Heart left ventricle (tissue), 13 donors: ENCODE data around the gene MAN2A2.

Experiments
- POLR2A ChIP-seq, 2 donors: fragments of 450-650 bp; IDR thresholded peaks; one replicate each; pipeline ENCODE4 v1.6.1; 2017; ENCODE audit warnings: antibody characterized with exemption in 2 of 2, mild to moderate bottlenecking in 2 of 2, moderate library complexity in 2 of 2
- TF ChIP-seq, protein P1 (sequence below), 12 donors: fragments of 200-600 bp; sonication (generic) in 4 of 12; IDR thresholded peaks; one replicate each; pipeline versions ENCODE4 v1.5.0 to v1.8.0; 2018 to 2022; ENCODE audit warnings: antibody characterized with exemption in 12 of 12, mild to moderate bottlenecking in 5 of 12
- donor health status: ischemic (EF 13 %, LVEDD 7.1; RV severe dilation, severe dysfunction).
- donor health status: DM: no; HTN: yes; CAD: no.
- donor health status: DM: no; HTN: no; CAD: no.
- donor health status: ischemic (EF 25% LVEDD 6.9; RV normal size, moderate dysfunction).
- donor health status: ischemic (EF 25% LVEDD 5.7; RV mildly dilated, moderate dysfunction).
- donor health status: ischemic (EF 35%, LVEDD 5.7; RV mildly dilated, moderate dysfunction).
- donor health status: nonischemic (EF 11% LVEDD 7.7; RV severe dilation, severe dysfunction).
- donor health status: DM: yes; HTN: yes; CAD: no.
- donor health status: PGD.
- donor health status: ischemic (EF 29% LVEDD 5.4; RV normal size, mild dysfunction).
- donor health status: nonischemic (EF 23%, LVEDD 6.1; RV moderate dilation, normal function).

DNA sequence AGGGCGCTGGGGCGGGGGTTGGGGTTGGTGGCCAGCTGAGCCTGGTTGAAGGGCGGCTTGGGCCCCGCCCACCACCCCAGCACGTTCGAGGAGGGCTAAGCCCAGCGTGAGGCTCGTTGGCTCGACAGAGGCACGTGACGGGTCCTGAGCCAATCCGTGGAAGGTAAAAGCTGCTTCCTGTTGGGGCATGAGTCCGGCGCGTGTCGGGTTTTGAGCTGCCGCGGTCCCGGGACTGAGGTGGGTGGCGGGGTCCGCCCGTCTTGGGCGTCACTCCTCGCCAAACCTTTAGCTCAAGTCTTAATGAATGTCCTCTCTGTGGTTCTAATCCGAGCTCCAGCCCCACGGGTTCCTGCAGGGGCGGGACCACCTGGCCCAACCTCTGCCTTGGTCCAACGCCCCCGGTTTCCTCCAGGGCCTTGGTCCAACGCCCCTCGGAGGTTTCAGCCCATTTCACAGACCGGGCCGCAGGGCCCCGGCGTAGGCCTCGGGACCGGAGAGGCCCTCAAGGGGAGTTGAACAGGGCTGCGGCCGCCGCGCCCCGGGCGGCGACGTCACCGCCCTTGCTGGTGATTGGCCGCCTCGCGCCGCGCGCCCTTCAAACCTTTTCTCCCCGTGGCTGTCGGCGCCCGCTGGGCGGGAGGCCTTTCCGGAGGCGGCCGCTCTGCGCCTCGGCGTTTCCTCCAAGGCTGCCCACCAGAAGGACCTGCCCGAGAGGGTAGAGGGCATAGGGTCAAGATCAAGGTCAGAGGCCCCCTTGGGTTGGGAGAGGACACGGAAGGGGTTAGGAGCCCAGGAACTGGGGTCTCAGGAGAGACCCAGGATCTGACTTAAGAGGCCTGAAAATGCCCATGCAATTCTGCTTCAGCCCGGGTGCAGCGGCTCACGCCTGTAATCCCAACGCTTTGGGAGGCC lies 51.9 kb downstream of the MAN2A2 start, which contains the start of gene RCCD1:
- TF ChIP-seq, protein P1, sequence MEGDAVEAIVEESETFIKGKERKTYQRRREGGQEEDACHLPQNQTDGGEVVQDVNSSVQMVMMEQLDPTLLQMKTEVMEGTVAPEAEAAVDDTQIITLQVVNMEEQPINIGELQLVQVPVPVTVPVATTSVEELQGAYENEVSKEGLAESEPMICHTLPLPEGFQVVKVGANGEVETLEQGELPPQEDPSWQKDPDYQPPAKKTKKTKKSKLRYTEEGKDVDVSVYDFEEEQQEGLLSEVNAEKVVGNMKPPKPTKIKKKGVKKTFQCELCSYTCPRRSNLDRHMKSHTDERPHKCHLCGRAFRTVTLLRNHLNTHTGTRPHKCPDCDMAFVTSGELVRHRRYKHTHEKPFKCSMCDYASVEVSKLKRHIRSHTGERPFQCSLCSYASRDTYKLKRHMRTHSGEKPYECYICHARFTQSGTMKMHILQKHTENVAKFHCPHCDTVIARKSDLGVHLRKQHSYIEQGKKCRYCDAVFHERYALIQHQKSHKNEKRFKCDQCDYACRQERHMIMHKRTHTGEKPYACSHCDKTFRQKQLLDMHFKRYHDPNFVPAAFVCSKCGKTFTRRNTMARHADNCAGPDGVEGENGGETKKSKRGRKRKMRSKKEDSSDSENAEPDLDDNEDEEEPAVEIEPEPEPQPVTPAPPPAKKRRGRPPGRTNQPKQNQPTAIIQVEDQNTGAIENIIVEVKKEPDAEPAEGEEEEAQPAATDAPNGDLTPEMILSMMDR (IDR thresholded peaks at IDR 0.05), result no peak
- peak in 1 of 2 donors; percentile 59 for TF ChIP-seq POLR2A (IDR thresholded peaks at IDR 0.05)
